ENCODE data around the gene ITGA11.

GRCh38 chr15:68429691-68430470, 2.1 kb downstream of the ITGA11 start:
- TF ChIP-seq CTCF (IDR thresholded peaks at IDR 0.05), result no peak
- TF ChIP-seq POLR2A (IDR thresholded peaks at IDR 0.05), result no peak
